GM21447 (cell line): ENCODE data around the gene CFAP210.

Experiments used
- ATAC-seq: cut with Tn5 transposase; IDR thresholded peaks from one replicate; pipeline ENCODE4 v1.9.1; 2021; ENCODE audit not compliant: unreplicated experiment

The CFAP210 gene

GRCh38 chr2:169676357-169676756, 17.8 kb downstream of the CFAP210 start:
- no peak for ATAC-seq

- ATAC-seq: no peak
These were observed 20.3 kb downstream of the CFAP210 start for GRCh38 chr2:169673921-169674320.

GRCh38 chr2:169673106-169673505, 21.1 kb downstream of the CFAP210 start:
- ATAC-seq: no peak

GRCh38 chr2:169672406-169672805, 21.8 kb downstream of the CFAP210 start:
- no peak for ATAC-seq

GRCh38 chr2:169670937-169671336, 23.3 kb downstream of the CFAP210 start:
- ATAC-seq: no peak

GRCh38 chr2:169670215-169670651, 24.0 kb downstream of the CFAP210 start:
- ATAC-seq: no peak

GRCh38 chr2:169667583-169667982, 26.6 kb downstream of the CFAP210 start:
- no peak for ATAC-seq

- ATAC-seq: no peak
These were observed 29.0 kb downstream of the CFAP210 start for GRCh38 chr2:169664978-169665930.

GRCh38 chr2:169664600-169664977, 29.6 kb downstream of the CFAP210 start:
- ATAC-seq: no peak

- ATAC-seq: no peak
These were observed 31.0 kb downstream of the CFAP210 start for GRCh38 chr2:169663247-169663646.

- no peak for ATAC-seq
These were observed 31.5 kb downstream of the CFAP210 start for GRCh38 chr2:169662744-169663143.

- ATAC-seq: no peak
These were observed 32.9 kb downstream of the CFAP210 start for GRCh38 chr2:169661265-169661664.

GRCh38 chr2:169659320-169659719, 34.9 kb downstream of the CFAP210 start:
- ATAC-seq: no peak

GRCh38 chr2:169658877-169659276, 35.3 kb downstream of the CFAP210 start:
- no peak for ATAC-seq

- no peak for ATAC-seq
These were observed 38.0 kb downstream of the CFAP210 start for GRCh38 chr2:169656164-169656563.

GRCh38 chr2:169653636-169654035, 40.6 kb downstream of the CFAP210 start:
- ATAC-seq: no peak

GRCh38 chr2:169649278-169649677, 44.9 kb downstream of the CFAP210 start:
- no peak for ATAC-seq

GRCh38 chr2:169647496-169647895, 46.7 kb downstream of the CFAP210 start:
- no peak for ATAC-seq

- no peak for ATAC-seq
These were observed 50.0 kb downstream of the CFAP210 start for GRCh38 chr2:169644173-169644572.

GRCh38 chr2:169641464-169641863, 52.7 kb downstream of the CFAP210 start:
- ATAC-seq: no peak

- ATAC-seq: no peak
These were observed 54.1 kb downstream of the CFAP210 start for GRCh38 chr2:169640104-169640503.

GRCh38 chr2:169637620-169638019, 56.6 kb downstream of the CFAP210 start:
- ATAC-seq: no peak
